Measurements from ENCODE around the gene TBL2.
"Not testable (repeated sequence)": the region's sequence is repeated elsewhere in the genome, so short reads cannot be mapped to it uniquely, and the experiment has no call there.

Gene TBL2

DNA sequence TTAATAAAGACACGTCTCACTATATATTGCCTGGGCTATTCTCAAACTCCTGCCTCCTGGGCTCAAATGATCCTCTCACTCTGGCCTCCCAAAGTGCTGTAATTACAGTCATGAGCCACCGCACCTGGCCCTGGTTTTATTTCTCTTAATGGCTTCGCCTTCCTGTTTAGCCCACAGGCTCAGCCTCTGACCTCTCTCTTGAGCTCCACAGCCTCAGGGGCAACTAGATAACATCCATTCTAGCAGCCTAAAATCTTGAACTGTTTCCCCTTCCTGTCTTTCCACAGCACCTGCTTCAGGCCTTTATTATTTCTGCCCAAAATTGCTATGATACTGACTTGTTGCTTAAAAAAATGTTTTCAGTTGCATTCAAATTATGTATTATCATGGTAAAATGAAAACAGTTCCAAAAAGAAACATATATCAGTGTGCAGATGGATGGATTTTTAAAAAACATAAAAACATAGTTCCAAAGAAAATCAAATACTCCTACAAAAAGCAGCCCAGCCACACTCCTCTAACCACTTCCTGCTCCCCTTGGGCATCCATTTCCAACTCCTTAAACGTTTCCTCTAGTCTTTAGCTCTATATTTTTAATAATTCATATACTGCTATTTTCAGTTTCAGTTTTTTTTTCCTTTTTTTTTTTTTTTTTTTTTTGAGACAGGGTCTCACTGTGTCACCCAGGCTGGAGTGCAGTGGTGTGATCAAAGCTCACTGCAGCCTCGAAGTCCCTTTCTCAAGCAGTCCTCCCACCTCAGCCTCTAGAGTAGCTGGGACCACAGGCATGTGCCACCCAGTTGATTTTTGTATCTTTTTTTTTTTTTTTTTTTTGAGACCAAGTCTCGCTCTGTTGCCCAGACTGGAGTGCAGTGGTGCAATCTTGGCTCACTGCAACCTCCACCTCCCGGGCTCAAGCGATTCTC, 51.2 kb downstream of the TBL2 start:
- DNase-seq = peak; percentile 16

DNA sequence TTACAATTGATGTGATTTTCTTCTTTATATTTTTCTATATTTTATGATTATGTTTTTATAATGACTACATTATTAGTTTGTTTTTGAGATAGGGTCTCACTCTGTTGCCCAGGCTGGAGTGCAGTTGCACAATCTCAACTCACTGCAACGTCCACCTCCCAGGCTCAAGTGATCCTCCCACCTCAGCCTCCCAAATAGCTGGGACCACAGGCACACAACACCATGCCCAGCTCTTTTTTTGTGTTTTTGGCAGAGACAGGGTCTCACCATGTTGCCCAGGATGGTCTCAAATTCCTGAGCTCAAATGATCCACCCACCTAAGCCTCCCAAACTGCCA, 52.3 kb downstream of the TBL2 start:
- not testable (repeated sequence) for DNase-seq

GRCh38 chr7:73522105-73522872, 56.1 kb downstream of the TBL2 start, which contains the start of gene BAZ1B:
Gene BAZ1B (minus strand): TSS chr7:73522293. CDS start chr7:73521933, 360 bp downstream.
- DNase-seq = peak; percentile 96

DNA sequence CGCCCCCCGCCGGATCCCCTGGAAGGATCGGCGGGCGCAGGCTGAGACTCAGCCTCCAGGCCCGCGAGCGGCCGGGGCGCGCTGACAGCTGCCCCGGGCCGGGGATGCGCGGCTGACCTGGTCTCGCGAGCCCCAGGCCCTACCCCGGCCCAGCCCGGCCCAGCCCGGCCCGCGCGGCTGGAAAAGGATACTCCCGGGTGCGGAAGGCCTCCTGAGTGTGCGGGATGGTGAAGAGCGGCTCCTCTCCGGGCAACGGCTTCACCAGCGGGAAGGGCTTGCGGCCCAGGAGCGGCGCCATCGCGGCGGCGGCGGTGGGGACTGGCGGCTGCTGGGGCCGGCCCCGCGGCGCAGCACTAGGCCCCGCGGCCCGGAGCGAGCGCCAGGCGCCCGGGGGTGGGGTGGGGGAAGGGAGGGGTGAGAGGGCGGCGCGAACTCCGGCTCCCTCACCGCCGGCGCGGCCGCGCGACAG, 56.7 kb downstream of the TBL2 start:
- no peak for DNase-seq

DNA sequence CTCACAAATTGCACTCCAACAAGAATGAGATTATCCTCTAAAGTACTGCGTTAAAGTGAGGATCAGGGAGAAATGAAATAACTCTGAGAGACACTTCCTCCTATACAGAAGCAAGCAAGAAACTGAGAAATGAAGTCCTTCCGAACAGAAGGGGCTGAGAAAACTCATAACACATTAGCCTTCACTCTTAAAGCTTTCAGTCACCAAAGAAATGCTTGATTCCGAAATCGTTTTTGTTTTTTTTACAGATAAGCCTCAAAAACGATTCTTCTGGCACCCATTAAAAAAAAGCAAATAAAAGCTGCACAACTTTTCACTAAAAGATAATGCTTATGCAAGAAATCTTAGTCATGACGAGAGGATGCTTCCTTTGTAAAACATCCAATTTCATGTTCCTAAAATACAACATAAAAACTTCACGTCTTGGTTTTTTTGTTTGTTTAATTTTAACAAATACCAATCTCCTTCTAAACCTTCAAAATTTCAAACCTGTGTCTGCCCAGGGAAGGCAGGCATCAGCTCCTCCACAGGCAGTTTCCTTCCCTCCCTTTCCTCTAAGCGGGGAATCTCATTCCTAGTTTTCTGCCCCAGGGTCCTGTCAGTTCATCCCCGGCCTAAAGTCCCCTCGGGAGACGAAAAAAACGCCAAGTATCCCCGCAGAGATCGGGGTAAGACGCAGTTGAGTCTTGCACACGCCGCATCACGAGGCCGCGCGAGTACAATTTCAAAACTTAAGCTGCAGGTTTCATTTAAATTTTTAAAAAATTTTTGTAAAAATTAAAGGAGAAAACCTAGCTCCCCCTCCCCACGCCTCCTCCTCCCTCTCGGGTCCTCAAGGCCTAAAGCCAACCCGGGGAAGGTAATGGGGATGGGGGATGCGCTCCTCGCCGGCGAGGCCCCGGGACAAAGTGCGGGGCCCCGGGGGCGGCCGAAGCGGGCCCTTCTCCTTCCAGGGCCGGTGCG, 57.4 kb downstream of the TBL2 start:
- no peak for DNase-seq

DNA sequence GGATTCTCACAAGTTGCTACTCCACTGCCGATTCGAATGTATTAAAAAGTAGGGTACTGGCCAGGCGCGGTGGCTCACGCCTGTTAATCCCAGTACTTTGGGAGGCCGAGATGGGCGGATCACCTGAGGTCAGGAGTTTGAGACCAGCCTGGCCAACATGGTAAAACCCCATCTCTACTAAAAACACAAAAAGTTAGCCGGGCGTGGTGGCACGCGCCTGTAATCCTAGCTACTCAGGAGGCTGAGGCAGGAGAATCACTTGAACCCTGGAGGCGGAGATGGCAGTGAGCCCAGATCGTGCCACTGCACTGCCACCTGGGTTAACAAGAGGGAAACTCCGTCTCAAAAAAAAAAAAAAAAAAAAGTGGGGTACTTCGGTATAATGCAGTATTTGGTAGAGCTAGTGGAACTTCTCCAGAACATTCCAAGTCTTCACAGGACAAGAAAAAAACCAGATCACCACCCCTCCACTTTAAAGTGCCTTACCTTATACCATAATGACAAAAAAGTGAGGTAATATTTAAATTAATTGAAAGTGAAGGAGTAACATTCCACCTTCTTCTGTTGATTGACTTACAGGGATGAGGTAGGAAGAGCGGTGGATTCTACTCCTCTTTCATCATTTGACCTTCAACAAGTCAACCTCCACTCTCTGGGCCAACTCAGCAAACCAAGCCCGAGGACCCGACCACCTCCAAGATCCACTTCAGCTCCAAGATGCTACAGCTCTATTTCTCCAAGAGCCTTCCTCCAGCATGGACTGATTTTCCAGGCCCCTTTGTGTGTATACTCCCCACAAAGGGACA, 58.3 kb downstream of the TBL2 start:
- peak; percentile 32 for DNase-seq

- DNase-seq = no peak
These were observed 59.9 kb downstream of the TBL2 start for GRCh38 chr7:73518470-73518869.
